Measurements from ENCODE around the gene CNTFR. TPM values are rescaled to one million over a fixed set of nuclear protein-coding genes. Genes with fewer than 3 reads are reported as not detected.

Gene CNTFR
- total RNA-seq, 2 experiments from 2014 or later = not detected

- ATAC-seq = no peak
- ChIA-PET POLR2A (no interaction called here), CTCF (interaction anchor here (1.2 to 6.0 kb wide), 5 partner anchors 9 to 107 kb away, joined by 4 to 21 read pairs (median 4); no protein-coding TSS in a partner anchor)
- H3K27ac Mint-ChIP-seq = no peak overlapping the region
- DNase-seq = no peak
- intact Hi-C loops (cut with micrococcal nuclease) = no loop called here
- no peak overlapping the region for H3K4me3 Mint-ChIP-seq
- no peaks in the 10 kb centered on the region for H3K9me3 Mint-ChIP-seq
- TF ChIP-seq CTCF (IDR thresholded peaks at IDR 0.05) = no peak
- H3K4me1 Mint-ChIP-seq (ENCODE audit: low read depth) = no peaks in the 10 kb centered on the region
- no peaks in the 10 kb centered on the region for H3K36me3 Mint-ChIP-seq (ENCODE audit: low read depth)
- H3K27me3 Mint-ChIP-seq = no peaks in the 10 kb centered on the region
Measured at GRCh38 chr9:34510497-34511468, 78.7 kb downstream of the CNTFR start.

GRCh38 chr9:34508951-34509350 lies 80.6 kb downstream of the CNTFR start:
- no peaks in the 10 kb centered on the region for H3K36me3 Mint-ChIP-seq (ENCODE audit: low read depth)
- H3K27me3 Mint-ChIP-seq = peaks cover 4% of the 10 kb centered on the region
- no peaks in the 10 kb centered on the region for H3K4me1 Mint-ChIP-seq (ENCODE audit: low read depth)
- TF ChIP-seq CTCF (IDR thresholded peaks at IDR 0.05) = no peak
- ChIA-PET CTCF (interaction anchor here (1.0 kb wide), 1 partner anchor 94 kb away, joined by 3 read pairs; no protein-coding TSS in a partner anchor), POLR2A (no interaction called here)
- H3K4me3 Mint-ChIP-seq = no peak overlapping the region
- ATAC-seq = no peak
- no peak overlapping the region for H3K27ac Mint-ChIP-seq
- DNase-seq = no peak
- no peaks in the 10 kb centered on the region for H3K9me3 Mint-ChIP-seq
- intact Hi-C loops (cut with micrococcal nuclease) = no loop called here

DNA sequence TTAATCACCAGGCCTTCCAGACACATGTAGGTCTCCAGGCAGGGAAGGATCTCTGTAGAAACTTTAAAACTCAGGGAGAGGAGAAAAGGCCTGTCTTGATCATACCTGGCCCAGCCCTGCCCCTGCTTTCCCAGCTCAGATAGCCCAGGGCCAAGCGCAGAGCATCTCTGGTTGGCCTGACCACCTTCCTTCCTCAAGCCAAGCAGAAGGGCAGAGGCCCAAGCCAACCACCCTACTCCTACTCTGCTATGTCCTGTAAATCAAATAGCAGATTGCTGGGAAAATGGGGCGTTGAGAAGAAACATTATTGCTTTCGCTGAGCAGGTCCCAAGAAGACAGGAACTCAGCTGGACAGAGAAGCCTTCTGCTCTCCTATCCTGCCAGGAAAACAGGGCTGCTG lies 81.1 kb downstream of the CNTFR start:
- Mint-ChIP-seq H3K27me3 (peaks cover 4% of the 10 kb centered on the region), H3K36me3 (ENCODE audit: low read depth) (no peaks in the 10 kb centered on the region), H3K9me3 (no peaks in the 10 kb centered on the region), H3K4me3 (no peak overlapping the region), H3K4me1 (ENCODE audit: low read depth) (no peaks in the 10 kb centered on the region), H3K27ac (no peak overlapping the region)
- POLR2A ChIA-PET = interaction anchor here (0.7 kb wide), 1 partner anchor 31 kb away, joined by 3 read pairs; no protein-coding TSS in a partner anchor
- ATAC-seq = no peak
- DNase-seq = no peak
- TF ChIP-seq CTCF (IDR thresholded peaks at IDR 0.05) = no peak
- intact Hi-C loops (cut with micrococcal nuclease) = no loop called here
- CTCF ChIA-PET = interaction anchor here (1.0 kb wide), 1 partner anchor 95 kb away, joined by 3 read pairs; no protein-coding TSS in a partner anchor

GRCh38 chr9:34507966-34508365 lies 81.6 kb downstream of the CNTFR start:
- peaks cover 4% of the 10 kb centered on the region for H3K27me3 Mint-ChIP-seq
- H3K9me3 Mint-ChIP-seq = no peaks in the 10 kb centered on the region
- no peaks in the 10 kb centered on the region for H3K36me3 Mint-ChIP-seq (ENCODE audit: low read depth)
- H3K27ac Mint-ChIP-seq = no peak overlapping the region
- no peak overlapping the region for H3K4me3 Mint-ChIP-seq
- ATAC-seq (no peak), DNase-seq (no peak)
- TF ChIP-seq CTCF (IDR thresholded peaks at IDR 0.05) = no peak
- POLR2A ChIA-PET = interaction anchor here (0.7 to 0.8 kb wide), 2 partner anchors 31 to 129 kb away, joined by 3 read pairs; partner anchors contain the start of gene SIGMAR1
- no peaks in the 10 kb centered on the region for H3K4me1 Mint-ChIP-seq (ENCODE audit: low read depth)
- CTCF ChIA-PET = interaction anchor here (1.5 kb wide), 1 partner anchor 69 kb away, joined by 4 read pairs; no protein-coding TSS in a partner anchor
- intact Hi-C loops (cut with micrococcal nuclease) = no loop called here

- no peaks in the 10 kb centered on the region for H3K36me3 Mint-ChIP-seq (ENCODE audit: low read depth)
- H3K27ac Mint-ChIP-seq = no peak overlapping the region
- ATAC-seq (no peak), DNase-seq (no peak)
- H3K9me3 Mint-ChIP-seq = no peaks in the 10 kb centered on the region
- intact Hi-C loops (cut with micrococcal nuclease) = no loop called here
- no peaks in the 10 kb centered on the region for H3K4me1 Mint-ChIP-seq (ENCODE audit: low read depth)
- POLR2A ChIA-PET = interaction anchor here (0.7 to 0.8 kb wide), 2 partner anchors 31 to 130 kb away, joined by 3 read pairs; partner anchors contain the start of gene SIGMAR1
- CTCF ChIA-PET = interaction anchor here (1.1 to 3.2 kb wide), 4 partner anchors 69 to 104 kb away, joined by 3 to 19 read pairs (median 6); no protein-coding TSS in a partner anchor
- peaks cover 4% of the 10 kb centered on the region for H3K27me3 Mint-ChIP-seq
- no peak for TF ChIP-seq CTCF (IDR thresholded peaks at IDR 0.05)
- H3K4me3 Mint-ChIP-seq = no peak overlapping the region
Measured at GRCh38 chr9:34507556-34507955, 82.0 kb downstream of the CNTFR start.
